ENCODE measurements around the gene ARMH1.
A peak's percentile ranks its signal among the peaks of the same experiment; 100 is the strongest.
"Not testable (repeated sequence)": the region's sequence is repeated elsewhere in the genome, so short reads cannot be mapped to it uniquely, and the experiment has no call there.

ARMH1 gene

GRCh38 chr1:44645476-44646244 is 28.9 kb upstream of the ARMH1 start:
- DNase-seq (ENCODE audit: low read depth), result no peak

GRCh38 chr1:44646261-44647110 is 28.0 kb upstream of the ARMH1 start:
- DNase-seq (ENCODE audit: low read depth), result no peak

GRCh38 chr1:44647896-44648295 is 26.6 kb upstream of the ARMH1 start:
- no peak for DNase-seq (ENCODE audit: low read depth)

DNA sequence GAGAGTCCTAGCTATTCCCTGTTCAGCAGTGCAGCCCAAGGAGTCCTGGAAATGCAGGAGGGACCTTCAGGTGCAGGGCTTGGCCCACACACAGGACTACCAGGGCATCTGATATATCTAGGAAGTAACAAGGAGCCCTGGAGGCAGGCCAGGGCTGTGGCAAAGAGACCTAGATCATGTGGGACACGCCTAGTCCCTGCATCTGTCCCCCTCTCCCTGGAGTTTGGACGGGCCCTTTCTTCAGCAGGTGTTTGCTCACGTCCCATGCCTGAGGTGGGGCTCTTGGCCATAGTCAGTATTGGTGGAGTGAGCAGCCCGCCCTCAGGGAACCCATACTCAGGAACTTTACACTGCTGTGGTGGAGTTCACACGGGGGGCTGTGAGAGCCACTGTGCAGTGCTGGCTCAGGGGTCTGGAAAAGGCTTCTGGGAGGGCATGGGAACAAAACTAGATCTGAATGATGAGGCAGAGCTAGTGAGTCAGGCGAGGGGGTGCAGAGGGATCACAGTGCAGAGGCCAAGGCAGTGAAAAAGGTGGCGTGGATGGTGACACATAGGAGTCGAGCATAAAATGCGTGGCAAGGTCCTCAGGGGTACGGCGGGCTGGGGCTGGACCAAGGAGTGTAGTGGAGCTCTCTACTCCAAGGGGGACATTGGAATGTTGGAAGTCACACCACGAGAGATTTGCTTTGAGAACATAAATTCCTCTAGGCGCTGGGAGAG is 25.8 kb upstream of the ARMH1 start:
- DNase-seq (ENCODE audit: low read depth), result no peak

DNA sequence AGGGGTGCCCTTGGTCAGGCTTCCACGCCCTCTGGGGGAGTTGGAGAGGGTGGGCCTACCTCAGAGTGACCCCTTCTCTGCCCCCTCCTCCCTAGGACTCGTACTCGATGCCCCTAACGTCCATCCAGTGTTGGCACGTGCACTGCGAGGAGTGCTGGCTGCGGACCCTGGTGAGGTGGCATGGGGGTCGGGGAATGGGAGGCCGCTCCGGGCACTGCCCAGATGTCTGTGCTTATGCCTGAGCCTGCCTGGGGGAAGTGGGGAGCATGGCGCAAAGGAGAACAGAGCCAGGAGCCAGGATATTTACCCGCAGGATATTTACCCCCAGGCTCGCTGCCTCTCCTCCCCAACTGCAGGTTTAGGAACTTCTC is 24.7 kb upstream of the ARMH1 start:
- DNase-seq (ENCODE audit: low read depth), result no peak

DNA sequence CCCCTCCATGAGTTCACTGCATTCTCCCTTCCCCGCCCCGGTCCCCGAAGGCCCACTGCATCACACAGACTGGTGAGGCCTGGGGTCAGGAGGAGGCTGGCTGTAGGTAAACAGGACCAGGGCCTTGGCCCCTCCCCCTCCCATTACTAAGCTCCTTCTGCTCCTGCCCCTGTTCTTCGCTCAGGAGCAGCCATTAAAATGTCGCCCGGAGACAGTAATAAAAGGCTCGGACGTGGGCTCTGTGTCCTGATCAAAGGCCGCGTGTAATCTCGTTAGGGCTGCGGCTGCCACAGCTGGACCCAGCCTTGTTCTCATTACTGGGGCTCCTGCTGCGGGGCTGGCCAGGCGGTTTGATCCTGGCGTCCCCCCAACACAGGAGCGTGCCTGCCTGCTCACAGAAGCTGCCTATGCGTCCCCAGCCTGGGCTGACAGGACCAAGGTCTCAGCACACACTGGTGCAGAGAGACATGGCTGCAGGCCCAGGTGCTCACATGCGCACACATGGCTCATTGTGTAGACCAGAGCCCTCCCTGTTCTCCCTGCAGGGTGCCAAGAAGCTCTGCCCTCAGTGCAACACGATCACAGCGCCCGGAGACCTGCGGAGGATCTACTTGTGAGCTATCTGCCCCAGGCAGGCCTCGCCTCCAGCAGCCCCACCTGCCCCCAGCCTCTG is 24.2 kb upstream of the ARMH1 start:
- DNase-seq (ENCODE audit: low read depth), result no peak

- no peak for DNase-seq (ENCODE audit: low read depth)
Observed at GRCh38 chr1:44651069-44651468, 23.4 kb upstream of the ARMH1 start.

GRCh38 chr1:44652445-44653106 is 21.9 kb upstream of the ARMH1 start:
- peak; percentile 34 for DNase-seq (ENCODE audit: low read depth)

DNA sequence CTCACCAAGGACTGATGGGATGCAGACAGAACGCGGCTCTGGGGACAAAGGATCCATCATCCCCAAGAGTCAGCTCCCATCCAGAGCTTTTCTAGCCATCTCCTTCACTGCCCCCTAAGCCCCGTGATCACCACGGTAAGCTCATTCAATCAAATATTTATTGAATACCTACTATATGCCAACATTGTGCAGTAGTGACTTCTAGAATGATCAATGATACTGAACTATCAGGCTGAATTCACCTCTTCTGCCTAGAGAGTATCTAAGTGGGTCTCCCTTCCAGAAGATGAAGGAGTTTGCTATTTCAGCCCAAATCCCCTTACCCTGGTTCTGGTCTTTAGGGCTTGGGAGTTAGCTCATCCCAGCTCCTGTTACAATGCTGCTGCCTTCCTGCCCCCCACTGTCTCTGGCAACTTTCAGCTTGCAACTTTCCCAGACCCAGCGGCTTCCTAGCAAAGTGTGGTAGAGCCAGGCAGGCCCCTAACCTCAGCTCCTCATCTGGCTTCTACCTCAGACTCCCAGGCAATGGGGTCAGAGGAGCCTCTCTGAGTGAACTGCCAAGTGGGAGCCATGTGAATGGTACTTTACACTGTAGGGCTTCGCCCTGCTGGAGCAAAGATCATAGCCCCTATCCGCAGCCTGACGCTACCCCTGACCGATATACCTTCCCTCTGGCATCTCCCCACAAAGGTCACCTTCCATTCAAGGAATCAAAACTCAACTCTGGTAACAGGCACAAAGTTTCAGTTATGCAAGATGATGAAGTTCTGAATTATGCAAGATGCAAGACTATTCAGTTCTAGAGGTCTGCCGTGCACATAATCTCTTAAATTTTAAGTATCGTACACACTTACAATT is 21.2 kb upstream of the ARMH1 start:
- no peak for DNase-seq (ENCODE audit: low read depth)

DNA sequence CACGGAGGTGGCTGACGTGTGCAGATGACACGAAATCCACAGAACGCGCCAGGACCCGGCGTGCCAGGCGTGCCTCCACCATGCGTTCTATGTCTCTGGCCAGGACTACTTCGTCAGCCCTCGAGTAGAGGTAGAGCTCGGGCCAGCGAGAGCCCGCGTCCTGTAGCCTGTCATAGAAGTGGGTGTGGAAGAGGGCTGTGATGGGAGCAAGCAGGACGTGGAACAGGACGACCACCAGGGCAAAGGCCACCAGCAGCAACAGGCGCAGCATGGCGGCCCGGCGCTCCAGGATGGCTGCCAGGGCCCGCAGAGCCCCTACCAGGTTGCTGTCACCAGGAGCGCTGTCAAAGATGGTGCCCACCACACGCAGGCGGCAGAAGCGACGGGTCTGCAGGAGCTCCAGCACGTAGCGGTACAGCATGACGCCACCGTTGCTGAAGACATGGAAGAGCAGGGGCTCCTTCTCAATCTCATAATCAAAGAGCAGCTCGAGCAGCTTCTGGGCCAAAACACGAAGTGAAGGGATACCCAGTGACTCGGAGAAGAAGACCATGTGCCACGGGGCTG is 19.8 kb upstream of the ARMH1 start:
- DNase-seq (ENCODE audit: low read depth), result no peak

GRCh38 chr1:44655609-44656008 is 18.9 kb upstream of the ARMH1 start:
- no peak for DNase-seq (ENCODE audit: low read depth)

DNA sequence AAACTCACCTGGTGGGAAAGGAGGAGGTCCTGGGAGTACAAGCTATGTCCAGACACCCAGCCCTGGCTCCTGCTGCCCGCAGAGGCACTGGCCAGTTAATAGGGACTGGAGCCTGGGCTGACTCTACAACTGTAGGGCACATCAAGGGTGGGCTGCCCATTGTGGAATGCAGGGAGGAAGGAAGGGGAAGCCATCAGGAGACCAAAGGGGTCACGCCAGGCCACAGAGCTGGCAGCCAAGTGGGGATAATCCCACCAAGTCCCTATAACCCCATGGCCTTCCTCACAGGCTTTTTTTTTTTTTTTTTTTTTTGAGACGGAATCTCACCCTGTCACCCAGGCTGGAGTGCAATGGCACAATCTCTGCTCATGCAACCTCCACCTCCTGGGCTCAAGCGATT is 14.9 kb upstream of the ARMH1 start:
- no peak for DNase-seq (ENCODE audit: low read depth)

- DNase-seq (ENCODE audit: low read depth), result no peak
Observed at GRCh38 chr1:44660176-44660575, 14.3 kb upstream of the ARMH1 start.

DNA sequence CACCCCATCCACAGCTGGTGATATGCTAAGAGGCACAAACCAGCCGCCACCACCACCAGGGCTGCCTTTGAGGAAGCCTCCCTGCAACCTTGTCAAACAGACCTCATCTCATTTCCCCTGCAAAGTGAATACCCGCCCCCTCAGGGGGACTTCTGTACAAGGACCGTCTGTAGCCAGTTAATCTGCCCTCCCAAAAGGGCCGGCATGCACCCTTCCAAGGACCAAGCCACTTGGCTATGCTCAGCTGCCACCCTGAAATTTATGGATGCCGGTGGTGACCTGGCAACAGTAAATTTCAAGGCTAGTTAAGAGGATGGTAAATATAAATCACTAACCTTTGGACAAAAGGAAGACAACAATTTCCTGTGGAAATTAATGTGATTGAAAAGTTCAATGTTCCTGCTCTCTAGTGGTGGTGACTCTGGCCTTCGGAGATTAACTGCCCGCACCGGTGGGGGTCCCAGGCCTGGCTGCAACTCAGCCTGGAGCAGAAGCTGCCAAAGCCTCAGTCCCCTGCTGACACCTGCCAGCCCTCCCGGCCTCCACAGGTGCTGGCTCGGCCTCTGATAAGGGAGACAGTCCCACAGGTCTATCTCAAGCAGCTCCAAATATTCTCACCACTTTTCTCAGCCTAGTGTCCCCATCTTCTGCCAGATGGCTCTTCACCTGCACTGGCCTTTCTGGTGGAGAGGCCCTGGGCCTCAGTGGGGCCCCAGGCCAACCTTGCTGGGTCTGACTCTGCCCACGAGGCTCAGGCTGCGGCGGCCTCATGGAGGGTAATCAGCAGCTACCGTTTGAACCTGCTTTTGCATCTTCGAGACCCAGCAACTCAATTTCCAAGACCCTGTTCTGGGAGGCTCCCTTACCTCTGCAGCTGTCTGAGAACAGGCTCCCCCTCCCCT is 12.5 kb upstream of the ARMH1 start:
- DNase-seq (ENCODE audit: low read depth), result no peak

DNA sequence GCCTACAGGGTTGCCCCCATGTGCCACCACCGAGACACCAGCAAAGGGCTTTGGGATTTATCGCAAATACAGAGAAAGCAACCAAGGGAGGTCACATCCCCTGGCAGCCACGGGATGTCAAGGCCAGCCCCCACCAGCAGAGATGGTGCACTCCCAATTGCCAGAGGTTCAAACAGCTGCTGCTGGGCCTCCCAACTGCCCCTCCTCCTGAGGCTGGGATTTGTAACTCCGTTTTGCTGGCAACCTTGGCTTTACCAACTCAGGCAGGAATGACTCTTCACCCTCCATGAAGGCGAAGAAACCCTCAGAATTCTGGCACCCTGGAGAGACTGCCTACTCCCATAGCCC is 11.9 kb upstream of the ARMH1 start:
- no peak for DNase-seq (ENCODE audit: low read depth)

DNA sequence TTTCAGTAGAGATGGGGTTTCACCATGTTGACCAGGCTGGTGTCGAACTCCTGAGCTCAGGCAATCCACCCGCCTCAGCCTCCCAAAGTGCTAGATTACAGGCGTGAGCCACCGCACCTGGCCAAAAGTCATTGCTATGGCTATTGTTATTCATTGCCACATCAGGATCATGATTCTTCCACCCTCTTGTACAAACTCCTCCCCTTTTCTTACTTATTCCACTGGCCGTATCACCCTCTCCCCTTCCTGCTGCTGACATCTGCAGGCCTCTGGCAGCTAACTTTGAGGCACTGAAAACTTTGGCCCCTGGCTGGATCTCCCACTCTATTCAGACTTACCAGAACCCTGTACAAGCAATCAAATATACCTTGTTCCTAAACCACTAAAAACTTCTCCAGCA is 11.1 kb upstream of the ARMH1 start:
- no peak for DNase-seq (ENCODE audit: low read depth)

- DNase-seq (ENCODE audit: low read depth), result no peak
Observed at GRCh38 chr1:44664730-44665370, 9.7 kb upstream of the ARMH1 start.

DNA sequence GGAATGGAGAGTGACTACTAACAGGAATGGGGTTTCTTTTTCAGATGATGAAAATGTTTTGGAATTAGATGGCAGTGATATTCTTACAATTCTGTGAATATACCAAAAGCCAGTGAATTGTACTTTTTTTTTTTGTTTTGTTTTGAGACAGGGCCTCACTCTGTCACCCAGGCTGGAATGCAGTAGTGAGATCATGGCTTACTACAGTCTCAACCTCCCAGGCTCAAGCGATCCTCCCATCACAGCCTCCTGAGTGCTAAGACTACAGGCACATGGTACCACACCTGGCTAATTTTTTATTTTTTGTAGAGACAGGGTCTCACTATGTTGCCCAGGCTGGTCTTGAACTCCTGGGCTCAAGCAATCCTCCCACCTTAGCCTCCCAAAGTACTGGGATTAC is 7.8 kb upstream of the ARMH1 start:
- not testable (repeated sequence) for DNase-seq (ENCODE audit: low read depth)

Data from fibroblast of the conjunctiva (primary cell).